Central memory CD4-positive, alpha-beta T cell (primary cell): ENCODE data around the gene FRS2.
"Not testable (repeated sequence)": the region's sequence is repeated elsewhere in the genome, so short reads cannot be mapped to it uniquely, and the experiment has no call there.

Source experiments
- DNase-seq: peaks from one replicate; pipeline ENCODE4 v3.0.0; 2022
- total RNA-seq, 3 experiments: gene quantifications; one replicate each; lab custom pipeline; 2026; lab: John Stamatoyannopoulos, UW

FRS2 gene
- total RNA-seq: 19.2 to 37.0 (median 26.0) reads per million in 3 experiments

GRCh38 chr12:69470189-69471075 is at the start of gene FRS2:
Gene FRS2, plus strand, starts transcription at chr12:69470388. Its CDS starts 98,643 bp downstream, at chr12:69569031.
- DNase-seq: peak; percentile 76

- no peak for DNase-seq
These were observed 48.6 kb upstream of the FRS2 start for GRCh38 chr12:69421548-69421947.

- no peak for DNase-seq
These were observed 46.9 kb upstream of the FRS2 start for GRCh38 chr12:69423037-69423905.

GRCh38 chr12:69425417-69425816 is 44.8 kb upstream of the FRS2 start:
- no peak for DNase-seq

GRCh38 chr12:69428351-69429073 is 41.7 kb upstream of the FRS2 start:
- DNase-seq: no peak

- DNase-seq: no peak
These were observed 39.1 kb upstream of the FRS2 start for GRCh38 chr12:69430942-69431590.

GRCh38 chr12:69431591-69432222 is 38.5 kb upstream of the FRS2 start:
- DNase-seq: no peak

GRCh38 chr12:69433653-69434052 is 36.5 kb upstream of the FRS2 start:
- no peak for DNase-seq

- no peak for DNase-seq
These were observed 34.5 kb upstream of the FRS2 start for GRCh38 chr12:69435644-69436043.

GRCh38 chr12:69437073-69437472 is 33.1 kb upstream of the FRS2 start:
- no peak for DNase-seq

GRCh38 chr12:69438539-69438938 is 31.6 kb upstream of the FRS2 start:
- DNase-seq: no peak

GRCh38 chr12:69440016-69440415 is 30.2 kb upstream of the FRS2 start:
- DNase-seq: no peak

GRCh38 chr12:69440886-69441285 is 29.3 kb upstream of the FRS2 start:
- DNase-seq: no peak

GRCh38 chr12:69442894-69443293 is 27.3 kb upstream of the FRS2 start:
- no peak for DNase-seq

- DNase-seq: no peak
These were observed 26.3 kb upstream of the FRS2 start for GRCh38 chr12:69443916-69444315.

GRCh38 chr12:69447892-69448291 is 22.3 kb upstream of the FRS2 start:
- no peak for DNase-seq

- DNase-seq: not testable (repeated sequence)
These were observed 17.5 kb upstream of the FRS2 start for GRCh38 chr12:69452598-69453132.

GRCh38 chr12:69456239-69456638 is 13.9 kb upstream of the FRS2 start:
- DNase-seq: no peak

- DNase-seq: no peak
These were observed 12.8 kb upstream of the FRS2 start for GRCh38 chr12:69457433-69457832.

- no peak for DNase-seq
These were observed 10.7 kb upstream of the FRS2 start for GRCh38 chr12:69459477-69459876.

- DNase-seq: no peak
These were observed 5.8 kb upstream of the FRS2 start for GRCh38 chr12:69464428-69464827.

GRCh38 chr12:69466867-69467266 is 3.3 kb upstream of the FRS2 start:
- DNase-seq: no peak
